Measurements from ENCODE around the gene CHID1. TPM values are rescaled to one million over a fixed set of nuclear protein-coding genes. Genes with fewer than 3 reads are reported as not detected.

Gene CHID1
- total and polyA plus RNA-seq, 2 of the 8 experiments (the other 6 are each of a cell fraction or from before 2014, with no cell fraction given): 81.2 to 88.5 TPM

DNA sequence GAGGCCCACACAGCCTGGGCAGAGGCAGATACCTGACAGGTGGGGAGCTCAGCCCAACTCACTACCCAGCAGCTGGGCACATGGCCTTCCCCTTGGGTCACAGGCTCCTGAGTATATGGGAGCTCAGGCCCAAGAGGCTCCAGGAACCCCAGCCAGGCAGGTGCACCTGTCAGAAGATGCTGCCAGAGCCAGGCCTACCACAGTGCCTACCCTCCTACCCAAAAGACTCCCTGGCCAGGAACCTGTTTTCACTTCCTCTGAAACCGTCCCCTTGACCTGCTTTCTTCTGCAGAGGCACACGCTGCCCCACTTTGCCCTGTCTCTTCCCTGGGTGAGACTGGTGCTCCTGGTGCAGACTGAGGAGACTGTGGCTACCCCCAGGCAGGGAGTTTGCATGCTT is 2.9 kb downstream of the CHID1 start:
- Histone ChIP-seq H2AFZ (ENCODE audit: low read length) (no peak overlapping the region), H2BK15ac (ENCODE audit: low read length) (no peak overlapping the region), H2BK12ac (ENCODE audit: low read depth, low read length) (no peak overlapping the region), H3K27ac (ENCODE audit: low read depth, low read length) (no peak overlapping the region), H3K36me3 (ENCODE audit: control insufficient read depth in 2 of 4, insufficient read depth in 4 of 4, low read length in 3 of 4) (peaks cover 12 to 22% (median 15%) of the 10 kb centered on the region in 4 experiments; a peak in 6 of 8 replicates), H3K18ac (ENCODE audit: extremely low read depth, low read length) (no peak overlapping the region), H3K79me1 (ENCODE audit: low read depth, low read length) (peaks cover 22% of the 10 kb centered on the region), H2BK120ac (replicated peaks; ENCODE audit: low read depth, low read length) (no peak overlapping the region), H4K5ac (ENCODE audit: insufficient read length, low read depth, low read length) (no peak overlapping the region), H4K91ac (replicated peaks; ENCODE audit: insufficient read length, low read length) (no peak overlapping the region), H3K9ac (replicated peaks in 1 of 4; ENCODE audit: extremely low read depth in 1 of 4, low read depth in 3 of 4, low read length in 3 of 4) (no peak overlapping the region), H3K56ac (replicated peaks; ENCODE audit: insufficient read length, low read depth, low read length) (no peak overlapping the region), H3K79me2 (ENCODE audit: control insufficient read depth in 1 of 2, insufficient read depth in 2 of 2, low read length in 2 of 2) (peaks cover 0 to 36% of the 10 kb centered on the region in 2 experiments; a peak in 3 of 4 replicates), H3K4ac (replicated peaks; ENCODE audit: insufficient read length, low read depth, low read length) (no peak overlapping the region), H3K23ac (ENCODE audit: insufficient read length) (no peak overlapping the region), H3K23me2 (ENCODE audit: low read depth, low read length) (peaks cover 15% of the 10 kb centered on the region), H3K4me2 (ENCODE audit: insufficient read depth in 1 of 2, low read depth in 2 of 2, low read length in 2 of 2) (no peak overlapping the region), H3K27me3 (replicated peaks in 1 of 4; ENCODE audit: control insufficient read depth in 3 of 4, extremely low read depth in 1 of 4, insufficient read depth in 3 of 4, low read length in 3 of 4) (no peaks in the 10 kb centered on the region), H3K9me3 (ENCODE audit: insufficient read depth in 2 of 2, low read depth in 1 of 2, low read length in 1 of 2) (no peaks in the 10 kb centered on the region), H3K4me3 (ENCODE audit: extremely low read depth in 1 of 4, insufficient read depth in 2 of 4, low read depth in 3 of 4, low read length in 4 of 4) (no peak overlapping the region), H3K14ac (ENCODE audit: insufficient read length) (no peak overlapping the region), H4K20me1 (replicated peaks in 1 of 2; ENCODE audit: control insufficient read depth in 1 of 2, insufficient read depth in 2 of 2, low read length in 2 of 2) (peaks cover under 1 to 14% of the 10 kb centered on the region in 2 experiments), H2AK5ac (ENCODE audit: low read depth, low read length) (no peak overlapping the region), H2BK20ac (ENCODE audit: low read length) (no peak overlapping the region), H4K8ac (ENCODE audit: extremely low read depth, insufficient read depth, low read length) (no peak overlapping the region), H3K4me1 (replicated peaks in 1 of 4; ENCODE audit: control insufficient read depth in 3 of 4, insufficient read depth in 4 of 4, low read length in 3 of 4) (peaks cover 0 to 14% (median 6%) of the 10 kb centered on the region in 4 experiments; a peak in 6 of 7 replicates), H2BK5ac (ENCODE audit: low read depth, low read length) (no peak overlapping the region)
- ChIA-PET POLR2A (ENCODE audit: partially characterized antibody) (interaction anchor here (0.9 kb wide), 1 partner anchor 35 kb away, joined by 4 read pairs; no protein-coding TSS in a partner anchor), CTCF (ENCODE audit: partially characterized antibody) (interaction anchor here (0.6 to 2.6 kb wide), 4 partner anchors 10 to 34 kb away, joined by 4 to 9 read pairs (median 4); no protein-coding TSS in a partner anchor)
- FAIRE-seq: no peak
- 95% methylated on average over 2 of the region's 2 CpGs; no CpG with 5 or more reads in 1 of the 2 experiments for WGBS, 2 experiments (ENCODE audit: extremely low coverage in 1 of 2, insufficient coverage in 1 of 2, insufficient read length in 1 of 2, insufficient replicate concordance in 2 of 2, low coverage in 1 of 2, low lambda C conversion rate in 2 of 2, missing lambda C conversion rate in 1 of 2)
- no peak for DNase-seq (ENCODE audit: low read depth in 1 of 2, low spot score in 2 of 2)
- TF ChIP-seq RBBP5 (IDR thresholded peaks at IDR 0.05; ENCODE audit: borderline replicate concordance, low read depth, low read length): no peak
- TF ChIP-seq CTBP2 (IDR thresholded peaks at IDR 0.05; ENCODE audit: borderline replicate concordance, insufficient read depth, insufficient read length, low read length): no peak
- TF ChIP-seq, protein P1, sequence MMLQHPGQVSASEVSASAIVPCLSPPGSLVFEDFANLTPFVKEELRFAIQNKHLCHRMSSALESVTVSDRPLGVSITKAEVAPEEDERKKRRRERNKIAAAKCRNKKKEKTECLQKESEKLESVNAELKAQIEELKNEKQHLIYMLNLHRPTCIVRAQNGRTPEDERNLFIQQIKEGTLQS (IDR thresholded peaks at IDR 0.05; ENCODE audit: insufficient read depth, low read depth, low read length): no peak
- no peak for TF ChIP-seq HDAC6 (IDR thresholded peaks at IDR 0.05; ENCODE audit: low read depth, low read length)
- TF ChIP-seq TCF12 (IDR thresholded peaks at IDR 0.05; ENCODE audit: low read depth, low read length): no peak
- TF ChIP-seq HDAC2 (IDR thresholded peaks at IDR 0.05; ENCODE audit: borderline replicate concordance in 1 of 2, low read depth in 2 of 2, low read length in 2 of 2): no peak
- TF ChIP-seq BACH1 (IDR thresholded peaks at IDR 0.05; ENCODE audit: low read length): no peak
- TF ChIP-seq ASH2L (IDR thresholded peaks at IDR 0.05; ENCODE audit: low read length): no peak
- no peak for TF ChIP-seq POLR2A (IDR thresholded peaks at IDR 0.05; ENCODE audit: control extremely low read depth in 1 of 2, low read depth in 2 of 2, low read length in 2 of 2)
- TF ChIP-seq SP2 (IDR thresholded peaks at IDR 0.05; ENCODE audit: low read length): no peak
- TF ChIP-seq, protein P2, sequence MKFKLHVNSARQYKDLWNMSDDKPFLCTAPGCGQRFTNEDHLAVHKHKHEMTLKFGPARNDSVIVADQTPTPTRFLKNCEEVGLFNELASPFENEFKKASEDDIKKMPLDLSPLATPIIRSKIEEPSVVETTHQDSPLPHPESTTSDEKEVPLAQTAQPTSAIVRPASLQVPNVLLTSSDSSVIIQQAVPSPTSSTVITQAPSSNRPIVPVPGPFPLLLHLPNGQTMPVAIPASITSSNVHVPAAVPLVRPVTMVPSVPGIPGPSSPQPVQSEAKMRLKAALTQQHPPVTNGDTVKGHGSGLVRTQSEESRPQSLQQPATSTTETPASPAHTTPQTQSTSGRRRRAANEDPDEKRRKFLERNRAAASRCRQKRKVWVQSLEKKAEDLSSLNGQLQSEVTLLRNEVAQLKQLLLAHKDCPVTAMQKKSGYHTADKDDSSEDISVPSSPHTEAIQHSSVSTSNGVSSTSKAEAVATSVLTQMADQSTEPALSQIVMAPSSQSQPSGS (IDR thresholded peaks at IDR 0.05; ENCODE audit: low read length): no peak
- no peak for TF ChIP-seq CEBPB (IDR thresholded peaks at IDR 0.05; ENCODE audit: low read depth, low read length)
